Ectodermal cell (in vitro differentiated cells): ENCODE measurements around the gene FAM174C.

Source experiments
- H3K27ac ChIP-seq: 2 replicates; pipeline ENCODE4 v1.7.0; 2013; ENCODE audit warnings: mild to moderate bottlenecking, low read depth, low read length; ENCODE audit not compliant: insufficient read depth, poor library complexity, severe bottlenecking
- H3K27me3 ChIP-seq: 2 replicates; pipeline ENCODE4 v1.7.0; 2013; ENCODE audit warnings: mild to moderate bottlenecking, low read length; ENCODE audit not compliant: insufficient read depth, control insufficient read depth, poor library complexity, severe bottlenecking
- H3K36me3 ChIP-seq: one replicate; pipeline ENCODE4 v1.7.0; 2013; ENCODE audit warnings: low read length; ENCODE audit not compliant: control insufficient read depth, insufficient read depth
- H3K4me1 ChIP-seq: one replicate; pipeline ENCODE4 v1.7.0; 2013; ENCODE audit warnings: low read length; ENCODE audit not compliant: control insufficient read depth, insufficient read depth
- H3K4me3 ChIP-seq: 2 replicates; pipeline ENCODE4 v1.7.0; 2013; ENCODE audit warnings: low read depth, low read length, control low read depth; ENCODE audit not compliant: insufficient read depth
- H3K9me3 ChIP-seq: 2 replicates; pipeline ENCODE4 v1.7.0; 2013; ENCODE audit warnings: mild to moderate bottlenecking, low read length, moderate library complexity; ENCODE audit not compliant: control insufficient read depth
- WGBS, 2 experiments: methylation state at CpG; one replicate each; pipeline ENCODE4 v1.1.7; 2013; ENCODE audit warnings: missing lambda C conversion rate in 2 of 2; 5-methylcytosine and 5-hydroxymethylcytosine counted together

FAM174C gene

DNA sequence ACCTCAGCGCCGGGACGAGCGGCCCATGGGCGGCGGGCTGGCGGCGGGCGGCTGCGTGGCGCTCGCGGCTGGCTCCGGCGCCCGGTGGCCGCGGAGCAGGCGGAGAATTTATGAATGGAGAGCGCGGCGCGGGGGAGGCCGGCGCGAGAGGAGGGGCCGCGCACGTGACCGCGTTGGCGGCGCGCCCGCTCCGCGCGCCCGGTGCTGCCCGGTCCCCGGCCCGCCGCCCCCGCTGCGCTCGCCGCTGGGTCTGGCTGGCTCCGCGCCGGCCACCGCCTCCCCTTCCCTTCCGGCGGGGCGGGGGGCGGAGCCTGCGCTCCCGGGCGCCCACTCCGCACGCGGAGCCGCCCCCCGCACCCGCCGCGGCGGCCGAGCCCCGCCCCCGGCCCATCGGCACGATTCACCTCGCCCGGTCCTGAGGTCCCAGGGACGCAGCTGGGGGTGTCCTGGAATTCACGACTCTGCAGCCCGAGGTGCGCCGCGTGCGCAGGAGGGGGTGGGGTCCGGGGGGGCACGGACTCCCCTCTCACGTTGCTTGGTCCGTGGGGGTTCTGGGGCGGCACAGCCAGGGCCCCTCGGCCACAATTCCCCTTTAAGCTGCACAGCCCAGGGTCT is 37.5 kb upstream of the FAM174C start, which contains the start of gene CBARP:
CBARP (minus strand) TSS at position 252 of the 615 bp plus-strand sequence. CDS start 1,905 bp downstream, outside the sequence.
- Histone ChIP-seq H3K27me3 (peaks cover 5% of the 10 kb centered on the region), H3K4me1 (peaks cover 3% of the 10 kb centered on the region), H3K36me3 (peaks cover 17% of the 10 kb centered on the region), H3K9me3 (no peaks in the 10 kb centered on the region), H3K27ac (no peak within 1 kb of the TSS), H3K4me3 (peak within 1 kb of the TSS; percentile 73)
- 1% methylated on average over 87 of the region's 87 CpGs for WGBS, 2 experiments

DNA sequence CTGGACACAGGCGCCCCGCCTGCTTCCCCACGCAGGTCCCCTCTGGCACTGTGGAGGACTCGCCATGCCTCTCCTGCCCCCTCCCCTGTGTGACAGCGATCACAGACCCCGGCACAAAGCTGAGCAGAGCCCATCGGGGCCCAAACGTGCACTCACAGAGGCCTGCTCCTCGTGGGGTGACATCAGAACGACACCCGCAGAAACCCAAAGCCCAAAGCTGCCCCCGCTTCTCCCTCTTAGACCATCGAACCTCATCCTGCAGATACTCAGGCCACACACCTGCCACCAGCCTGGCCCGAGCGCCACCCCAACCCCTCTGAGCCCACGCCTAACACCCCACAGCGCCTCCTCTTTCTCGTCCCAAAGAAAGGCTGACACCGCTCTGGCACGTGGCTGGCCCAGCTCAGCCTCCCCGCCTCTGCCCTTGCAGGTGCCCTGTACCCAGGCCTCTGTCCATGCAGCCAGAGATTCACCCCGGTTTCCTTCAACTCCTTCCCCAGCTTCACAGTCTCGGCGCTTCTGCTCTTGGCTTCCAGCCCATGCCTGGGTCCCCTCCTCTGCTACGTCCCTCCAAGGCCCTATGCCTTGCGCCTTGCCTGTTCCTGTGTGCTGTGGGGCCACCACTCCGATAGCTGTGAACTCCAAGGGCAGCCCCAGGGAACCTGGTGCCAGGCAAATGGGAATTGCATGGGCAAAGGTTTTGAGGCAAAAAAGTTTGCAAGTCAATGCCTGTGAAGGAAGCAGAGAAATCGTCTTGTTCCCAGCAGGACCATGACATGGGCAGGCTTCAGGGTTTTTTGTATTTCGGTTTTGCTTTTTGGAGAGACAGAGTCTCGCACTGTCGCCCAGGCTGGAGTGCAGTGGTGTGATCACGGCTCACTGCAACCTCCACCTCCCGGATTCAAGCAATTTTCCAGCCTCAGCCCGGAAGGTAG is 36.7 kb upstream of the FAM174C start:
- Histone ChIP-seq H3K4me1 (peaks cover 3% of the 10 kb centered on the region), H3K27ac (no peak overlapping the region)
- WGBS, 2 experiments: 75% methylated on average over 34 of the region's 34 CpGs

GRCh38 chr19:1239420-1239795 is 35.9 kb upstream of the FAM174C start:
- H3K4me3 ChIP-seq: no peak overlapping the region

More for the DNA sequence above, 36.7 kb upstream of the FAM174C start:
- H3K36me3 ChIP-seq: peaks cover 13% of the 10 kb centered on the region
- peak overlapping the region; percentile 73 for H3K4me3 ChIP-seq
- no peaks in the 10 kb centered on the region for H3K9me3 ChIP-seq
- H3K27me3 ChIP-seq: peaks cover 5% of the 10 kb centered on the region

GRCh38 chr19:1239796-1240737 is 35.3 kb upstream of the FAM174C start:
- 10% methylated on average over 80 of the region's 84 CpGs for WGBS, 2 experiments
- Histone ChIP-seq H3K27me3 (peaks cover 5% of the 10 kb centered on the region), H3K27ac (no peak overlapping the region), H3K9me3 (no peaks in the 10 kb centered on the region), H3K4me1 (peaks cover 3% of the 10 kb centered on the region), H3K4me3 (peak overlapping the region; percentile 36), H3K36me3 (no peaks in the 10 kb centered on the region)

More at GRCh38 chr19:1239420-1239795, 35.9 kb upstream of the FAM174C start:
- H3K27ac ChIP-seq: no peak overlapping the region
- peaks cover 5% of the 10 kb centered on the region for H3K36me3 ChIP-seq
- H3K9me3 ChIP-seq: no peaks in the 10 kb centered on the region
- 90 to 93% methylated on average over 11 of the region's 11 CpGs for WGBS, 2 experiments
- peaks cover 3% of the 10 kb centered on the region for H3K4me1 ChIP-seq
- H3K27me3 ChIP-seq: peaks cover 5% of the 10 kb centered on the region

GRCh38 chr19:1240925-1241324 is 34.4 kb upstream of the FAM174C start:
- Histone ChIP-seq H3K4me1 (peaks cover 3% of the 10 kb centered on the region), H3K9me3 (no peaks in the 10 kb centered on the region), H3K27ac (no peak overlapping the region), H3K36me3 (no peaks in the 10 kb centered on the region), H3K27me3 (peaks cover 5% of the 10 kb centered on the region), H3K4me3 (peak overlapping the region; percentile 88)
- 83% methylated on average over 15 of the region's 15 CpGs for WGBS, 2 experiments

DNA sequence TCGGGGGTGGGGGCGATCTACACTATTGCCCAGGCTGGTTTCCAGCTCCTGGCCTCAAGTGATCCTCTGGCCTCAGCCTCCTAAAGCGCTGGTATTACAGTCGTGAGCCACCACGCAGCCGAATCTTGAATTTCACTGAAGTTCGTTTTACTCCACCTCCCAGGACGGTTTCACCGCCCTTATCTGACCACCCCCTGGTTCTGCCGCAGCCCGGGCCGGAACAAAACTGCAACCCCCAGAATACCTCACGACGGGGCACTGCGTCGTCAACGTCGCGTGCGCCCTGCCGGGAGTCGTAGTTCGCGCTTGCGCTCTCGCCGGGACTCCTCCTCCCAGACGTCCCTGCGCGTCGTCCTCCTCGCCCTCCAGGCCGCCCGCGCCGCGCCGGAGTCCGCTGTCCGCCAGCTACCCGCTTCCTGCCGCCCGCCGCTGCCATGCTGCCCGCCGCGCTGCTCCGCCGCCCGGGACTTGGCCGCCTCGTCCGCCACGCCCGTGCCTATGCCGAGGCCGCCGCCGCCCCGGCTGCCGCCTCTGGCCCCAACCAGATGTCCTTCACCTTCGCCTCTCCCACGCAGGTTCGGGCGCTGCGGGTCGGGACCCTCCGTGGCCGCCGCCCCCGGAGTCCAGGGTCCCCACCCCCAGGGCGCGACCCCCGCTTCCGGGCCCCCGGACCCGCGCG is 33.8 kb upstream of the FAM174C start, which contains the start of gene ATP5F1D:
ATP5F1D (plus strand) TSS at position 335 of the 679 bp plus-strand sequence; CDS start at position 435, 100 bp downstream.
- H3K9me3 ChIP-seq: no peaks in the 10 kb centered on the region
- peaks cover 5% of the 10 kb centered on the region for H3K27me3 ChIP-seq
- peaks cover 3% of the 10 kb centered on the region for H3K4me1 ChIP-seq
- H3K36me3 ChIP-seq: no peaks in the 10 kb centered on the region
- 1 to 2% methylated on average over 79 of the region's 79 CpGs for WGBS, 2 experiments
- no peak within 1 kb of the TSS for H3K27ac ChIP-seq
- H3K4me3 ChIP-seq: peak within 1 kb of the TSS; percentile 88

DNA sequence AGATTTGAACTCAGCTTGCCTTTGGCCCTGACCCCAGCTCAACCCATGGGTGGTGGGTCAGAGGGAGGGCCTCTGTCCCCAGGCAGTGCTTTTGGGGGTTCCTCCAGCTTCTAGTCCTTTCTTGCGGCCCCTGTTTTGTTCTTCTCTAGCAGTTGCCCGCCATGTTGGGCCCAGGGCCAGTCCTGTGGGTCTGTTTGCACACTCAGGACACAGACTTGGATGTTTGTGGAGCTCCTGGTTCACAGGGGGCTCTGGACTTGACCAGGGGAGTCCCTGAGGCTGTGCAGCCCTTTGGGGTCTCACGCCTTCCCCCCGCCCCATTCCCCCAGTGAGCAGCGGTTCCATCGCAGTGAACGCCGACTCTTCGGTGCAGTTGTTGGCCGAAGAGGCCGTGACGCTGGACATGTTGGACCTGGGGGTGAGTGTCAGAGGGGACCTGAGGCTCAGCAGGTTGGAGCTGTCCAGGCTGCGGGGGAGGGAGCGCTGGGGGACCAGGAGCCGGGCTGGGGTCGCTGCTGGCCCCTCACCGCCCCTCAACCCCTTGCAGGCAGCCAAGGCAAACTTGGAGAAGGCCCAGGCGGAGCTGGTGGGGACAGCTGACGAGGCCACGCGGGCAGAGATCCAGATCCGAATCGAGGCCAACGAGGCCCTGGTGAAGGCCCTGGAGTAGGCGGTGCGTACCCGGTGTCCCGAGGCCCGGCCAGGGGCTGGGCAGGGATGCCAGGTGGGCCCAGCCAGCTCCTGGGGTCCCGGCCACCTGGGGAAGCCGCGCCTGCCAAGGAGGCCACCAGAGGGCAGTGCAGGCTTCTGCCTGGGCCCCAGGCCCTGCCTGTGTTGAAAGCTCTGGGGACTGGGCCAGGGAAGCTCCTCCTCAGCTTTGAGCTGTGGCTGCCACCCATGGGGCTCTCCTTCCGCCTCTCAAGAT is 31.3 kb upstream of the FAM174C start:
- H3K4me1 ChIP-seq: no peaks in the 10 kb centered on the region
- no peaks in the 10 kb centered on the region for H3K9me3 ChIP-seq
- 70 to 73% methylated on average over 33 of the region's 33 CpGs for WGBS, 2 experiments
- peaks cover 2% of the 10 kb centered on the region for H3K27me3 ChIP-seq
- H3K4me3 ChIP-seq: no peak overlapping the region
- H3K36me3 ChIP-seq: no peaks in the 10 kb centered on the region
- H3K27ac ChIP-seq: no peak overlapping the region

DNA sequence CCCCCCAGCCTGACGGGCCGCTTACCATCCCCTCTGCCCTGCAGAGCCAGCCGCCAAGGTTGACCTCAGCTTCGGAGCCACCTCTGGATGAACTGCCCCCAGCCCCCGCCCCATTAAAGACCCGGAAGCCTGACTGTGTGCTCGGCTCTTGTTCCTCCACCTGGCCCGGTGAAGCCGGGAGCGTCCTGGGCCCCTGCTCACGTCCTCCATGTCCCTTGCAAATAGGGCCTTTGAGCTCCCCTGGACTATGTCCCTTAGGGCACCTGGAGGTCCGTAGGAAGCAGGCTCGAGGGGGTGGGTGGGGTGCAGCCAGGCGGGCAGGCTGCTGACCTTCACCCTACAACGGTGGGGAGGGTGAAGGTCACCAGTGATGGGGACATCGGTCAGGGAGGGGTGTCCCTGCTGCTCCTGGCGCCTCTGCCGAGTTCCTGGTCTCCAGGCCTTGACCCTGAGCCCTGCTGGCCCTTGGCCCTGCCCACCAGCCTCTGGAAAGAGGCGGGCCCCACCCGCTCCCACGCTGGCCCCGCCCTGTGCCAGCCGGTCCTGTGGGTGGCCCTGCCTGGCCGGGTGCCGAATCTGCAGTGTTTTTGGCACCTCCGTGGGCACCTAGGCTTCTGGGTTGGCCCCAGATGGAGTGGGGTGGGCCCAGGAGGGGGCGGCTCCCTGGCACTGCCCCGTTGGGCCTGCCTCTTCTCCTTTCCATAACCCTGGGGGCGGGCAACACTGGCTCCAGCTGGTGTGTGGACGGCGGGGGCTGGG is 30.5 kb upstream of the FAM174C start:
- Histone ChIP-seq H3K36me3 (no peaks in the 10 kb centered on the region), H3K27me3 (no peaks in the 10 kb centered on the region), H3K9me3 (no peaks in the 10 kb centered on the region), H3K4me1 (no peaks in the 10 kb centered on the region), H3K27ac (no peak overlapping the region), H3K4me3 (no peak overlapping the region)
- 78 to 79% methylated on average over 31 of the region's 31 CpGs for whole genome bisulfite sequencing, 2 experiments
